IMR-90 (cell line): ENCODE results near the gene POLR2E. TPM values are rescaled to one million over a fixed set of nuclear protein-coding genes. Genes with fewer than 3 reads are reported as not detected.

ENCODE experiments used
- ATAC-seq: fragments of 200-7000 bp; cut with Tn5 transposase; 2 replicates; pipeline ENCODE4 v1.9.1; 2020; ENCODE audit warnings: low read depth, mild to moderate bottlenecking, moderate library complexity
- BruUV-seq: library from RNA; stranded (reverse); fragments of 400-500 nt; replicated peaks from 2 replicates; lab custom pipeline; 2021; lab: Mats Ljungman, UMichigan
- CTCF ChIA-PET: fragments of 300-600 bp; formaldehyde crosslinking; extraction: SDS; loops from one replicate; lab custom pipeline; 2021; ENCODE audit warnings: antibody characterized with exemption; lab: Yijun Ruan, JAX
- POLR2A ChIA-PET: fragments of 300-600 bp; sonication (Branson Sonifier 250); formaldehyde crosslinking; loops from one replicate; lab custom pipeline; 2022; ENCODE audit warnings: antibody characterized with exemption; ENCODE audit not compliant: unreplicated experiment; lab: Charles Lee
- DNase-seq: peaks from one replicate; pipeline ENCODE4 v3.0.0; 2013
- H2AFZ ChIP-seq: replicated peaks from 2 replicates; pipeline ENCODE3; 2013; ENCODE audit warnings: low read length, mild to moderate bottlenecking; ENCODE audit not compliant: poor library complexity
- H2AK5ac ChIP-seq: 2 replicates; pipeline ENCODE4 v1.6.1; 2013; ENCODE audit warnings: low read depth, low read length, inconsistent platforms
- H2AK9ac ChIP-seq: replicated peaks from 2 replicates; pipeline ENCODE3; 2013; ENCODE audit warnings: mild to moderate bottlenecking, low read depth, low read length, moderate library complexity; ENCODE audit not compliant: poor library complexity
- H2BK120ac ChIP-seq: 2 replicates; pipeline ENCODE4 v1.6.1; 2013; ENCODE audit warnings: low read depth, low read length, inconsistent platforms
- H2BK15ac ChIP-seq: 3 replicates; pipeline ENCODE4 v1.6.1; 2013; ENCODE audit warnings: low read depth, low read length, inconsistent platforms
- H2BK20ac ChIP-seq: 2 replicates; pipeline ENCODE4 v1.6.1; 2013; ENCODE audit warnings: low read depth, mild to moderate bottlenecking, inconsistent platforms, low read length, moderate library complexity
- H2BK5ac ChIP-seq: 2 replicates; pipeline ENCODE4 v1.6.1; 2013; ENCODE audit warnings: mild to moderate bottlenecking, low read depth, low read length, inconsistent platforms; ENCODE audit not compliant: poor library complexity, severe bottlenecking
- H3K14ac ChIP-seq: replicated peaks from 2 replicates; pipeline ENCODE4 v1.6.1; 2013; ENCODE audit warnings: low read depth, low read length, inconsistent platforms
- H3K18ac ChIP-seq: 2 replicates; pipeline ENCODE4 v1.6.1; 2013; ENCODE audit warnings: low read depth, low read length, control low read depth
- H3K23ac ChIP-seq: 2 replicates; pipeline ENCODE4 v1.6.1; 2013; ENCODE audit warnings: low read depth, low read length, inconsistent platforms
- H3K27ac ChIP-seq: 2 replicates; pipeline ENCODE4 v1.5.1; 2013; ENCODE audit warnings: mild to moderate bottlenecking, control low read depth, low read length; ENCODE audit not compliant: insufficient read depth
- H3K27me3 ChIP-seq: 2 replicates; pipeline ENCODE4 v1.6.1; 2013; ENCODE audit warnings: low read length; ENCODE audit not compliant: control insufficient read depth, insufficient read depth
- H3K36me3 ChIP-seq: 2 replicates; pipeline ENCODE4 v1.6.1; 2013; ENCODE audit warnings: low read length, mixed read lengths; ENCODE audit not compliant: control insufficient read depth, insufficient read depth
- H3K4ac ChIP-seq: 2 replicates; pipeline ENCODE4 v1.6.1; 2013; ENCODE audit warnings: low read depth, low read length, inconsistent platforms
- H3K4me1 ChIP-seq: 2 replicates; pipeline ENCODE4 v1.6.1; 2013; ENCODE audit warnings: low read length, mixed read lengths; ENCODE audit not compliant: control insufficient read depth, insufficient read depth
- H3K4me2 ChIP-seq: 2 replicates; pipeline ENCODE4 v1.6.1; 2013; ENCODE audit warnings: low read depth, mild to moderate bottlenecking, control low read depth, low read length, moderate library complexity
- H3K4me3 ChIP-seq: 2 replicates; pipeline ENCODE4 v1.5.1; 2013; ENCODE audit warnings: low read depth, mild to moderate bottlenecking, control low read depth, low read length, moderate library complexity; ENCODE audit not compliant: insufficient read depth
- H3K56ac ChIP-seq: 2 replicates; pipeline ENCODE4 v1.6.1; 2013; ENCODE audit warnings: low read length, inconsistent platforms; ENCODE audit not compliant: insufficient read depth; ENCODE audit errors: extremely low read depth
- H3K79me1 ChIP-seq, 2 experiments: 2 replicates each; pipeline ENCODE4 v1.6.1; 2013; ENCODE audit warnings: low read length in 2 of 2, inconsistent platforms in 1 of 2, low read depth in 1 of 2
- H3K9ac ChIP-seq: 2 replicates; pipeline ENCODE4 v1.6.1; 2013; ENCODE audit warnings: low read depth, low read length, control low read depth
- H3K9me1 ChIP-seq: 2 replicates; pipeline ENCODE4 v1.6.1; 2013; ENCODE audit warnings: low read length, inconsistent platforms; ENCODE audit not compliant: insufficient read depth
- H3K9me3 ChIP-seq: 2 replicates; pipeline ENCODE4 v1.6.1; 2013; ENCODE audit warnings: low read length; ENCODE audit not compliant: control insufficient read depth, insufficient read depth
- H4K20me1 ChIP-seq: 2 replicates; pipeline ENCODE4 v1.6.1; 2013; ENCODE audit warnings: low read length, inconsistent platforms; ENCODE audit not compliant: insufficient read depth
- H4K5ac ChIP-seq: 2 replicates; pipeline ENCODE4 v1.6.1; 2013; ENCODE audit warnings: mild to moderate bottlenecking, low read depth, low read length, control low read depth
- H4K8ac ChIP-seq, 2 experiments: 2 replicates each; pipeline ENCODE4 v1.6.1; 2013; ENCODE audit warnings: low read depth in 2 of 2, low read length in 2 of 2, control low read depth in 1 of 2, inconsistent platforms in 1 of 2
- H4K91ac ChIP-seq: 2 replicates; pipeline ENCODE4 v1.6.1; 2013; ENCODE audit warnings: low read depth, low read length, inconsistent platforms; ENCODE audit not compliant: insufficient read depth
- BHLHE40 ChIP-seq: fragments of 150-350 bp; IDR thresholded peaks from 2 replicates; pipeline ENCODE4 v1.6.1; 2016; ENCODE audit warnings: mild to moderate bottlenecking, low read depth, low read length
- CEBPB ChIP-seq: IDR thresholded peaks from 2 replicates; pipeline ENCODE4 v1.6.1; 2012; ENCODE audit warnings: low read depth, low read length, improper control_type of control experiment
- FOS ChIP-seq: fragments of 150-350 bp; IDR thresholded peaks from 2 replicates; pipeline ENCODE4 v1.6.1; 2016; ENCODE audit warnings: low read depth, low read length
- MXI1 ChIP-seq: IDR thresholded peaks from 2 replicates; pipeline ENCODE4 v1.6.1; 2012; ENCODE audit warnings: low read depth, mild to moderate bottlenecking, low read length, moderate library complexity, borderline replicate concordance
- NFE2L2 ChIP-seq: fragments of 150-350 bp; IDR thresholded peaks from 2 replicates; pipeline ENCODE4 v1.6.1; 2016; ENCODE audit warnings: low read depth, mild to moderate bottlenecking, low read length
- RFX5 ChIP-seq: IDR thresholded peaks from 2 replicates; pipeline ENCODE4 v1.8.0; 2012; ENCODE audit warnings: low read depth, mild to moderate bottlenecking, low read length, moderate library complexity
- WGBS, 2 experiments: methylation state at CpG; one replicate each; pipeline versions ENCODE4 v1.1.5 to v1.1.7; 2013; ENCODE audit warnings: missing lambda C conversion rate in 2 of 2; ENCODE audit not compliant: insufficient read length in 1 of 2; ENCODE audit errors: extremely low coverage in 2 of 2; 5-methylcytosine and 5-hydroxymethylcytosine counted together
- dilution Hi-C: fragments of 300-500 bp; cut with HindIII; formaldehyde crosslinking; loops from one replicate; pipeline ENCODE4 v1.14.3; 2018; ENCODE audit warnings: low sequenced_read_pairs; ENCODE audit not compliant: unreplicated experiment
- in situ Hi-C: fragments of 300-500 bp; cut with MboI; formaldehyde crosslinking; loops from 3 replicates; pipeline ENCODE4 v1.14.3; 2019; ENCODE audit warnings: low sequenced_read_pairs, inconsistent platforms, mixed read lengths
- intact Hi-C: fragments of 100-400 bp; cut with micrococcal nuclease; formaldehyde crosslinking; loops from 2 replicates; pipeline ENCODE4 v1.10.0; 2022
- polyA plus RNA-seq, 3 experiments: library from polyadenylated mRNA; depleted of rRNA; stranded (reverse); fragments of >200 nt; gene quantifications; 2 replicates each; pipeline ENCODE4 v1.2.3, GENCODE V29; 2012; ENCODE audit warnings: low replicate concordance in 1 of 3
- total RNA-seq: library from RNA; depleted of rRNA; stranded (reverse); fragments of >200 nt; gene quantifications from 2 replicates; pipeline ENCODE4 v1.2.3, GENCODE V29; 2012

Gene POLR2E
- total and polyA plus RNA-seq, 2 of the 4 experiments (the other 2 are of a cell fraction) = 294 to 391 TPM

DNA sequence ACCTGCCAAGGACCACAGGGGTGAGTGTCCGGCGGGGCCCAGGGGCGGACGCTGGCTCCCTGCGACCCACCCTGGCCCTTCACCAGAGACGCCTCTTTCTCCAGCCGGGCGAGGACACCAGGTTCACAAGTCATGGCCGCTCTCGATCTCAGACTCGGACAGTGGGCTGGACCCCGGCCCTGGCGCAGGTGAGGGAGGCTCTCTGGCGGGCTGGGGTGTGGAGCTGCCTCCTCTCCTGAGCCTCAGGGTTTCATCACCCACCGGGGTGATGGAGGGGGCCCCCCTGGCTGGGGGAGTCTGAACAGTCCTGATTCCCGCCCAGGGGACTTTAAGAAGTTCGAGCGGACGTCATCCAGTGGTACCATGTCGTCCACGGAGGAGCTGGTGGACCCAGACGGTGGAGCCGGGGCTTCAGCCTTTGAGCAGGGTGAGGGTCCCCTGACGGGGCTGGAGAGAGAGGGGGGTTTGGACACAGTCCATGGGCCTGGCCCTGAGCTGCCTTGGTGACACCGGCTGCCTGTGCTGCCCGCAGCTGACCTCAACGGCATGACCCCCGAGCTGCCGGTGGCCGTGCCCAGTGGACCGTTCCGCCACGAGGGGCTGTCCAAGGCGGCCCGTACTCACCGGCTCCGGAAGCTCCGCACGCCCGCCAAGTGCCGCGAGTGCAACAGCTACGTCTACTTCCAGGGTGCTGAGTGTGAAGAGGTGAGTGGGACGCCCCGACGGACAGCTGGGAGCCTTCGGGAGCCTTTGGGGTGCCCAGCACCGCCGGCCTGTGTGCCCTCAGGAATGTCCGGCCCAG lies 14.6 kb downstream of the POLR2E start:
- in situ Hi-C loops = no loop called here

More for the DNA sequence above, 14.6 kb downstream of the POLR2E start:
- H3K14ac ChIP-seq = no peak overlapping the region
- H3K23ac ChIP-seq = no peak overlapping the region
- H2BK5ac ChIP-seq = no peak overlapping the region
- dilution Hi-C loops = no loop called here
- TF ChIP-seq RFX5 = no peak
- TF ChIP-seq CEBPB = no peak
- TF ChIP-seq FOS = no peak
- TF ChIP-seq BHLHE40 = no peak
- no peak for TF ChIP-seq MXI1
- TF ChIP-seq NFE2L2 = no peak
- no peaks in the 10 kb centered on the region for H3K9me1 ChIP-seq
- H2BK20ac ChIP-seq = no peak overlapping the region
- H3K27ac ChIP-seq = no peak overlapping the region
- POLR2A ChIA-PET = no interaction called here
- H2BK120ac ChIP-seq = no peak overlapping the region
- H3K4me2 ChIP-seq = no peak overlapping the region
- ATAC-seq (no peak), DNase-seq (no peak)
- H3K36me3 ChIP-seq = no peaks in the 10 kb centered on the region
- peaks cover 2% of the 10 kb centered on the region; the same call in 1 of the 2 replicates for H3K9me3 ChIP-seq
- no peak overlapping the region for H2AK9ac ChIP-seq
- no peak overlapping the region for H2AK5ac ChIP-seq
- no peak overlapping the region for H3K18ac ChIP-seq
- no peaks in the 10 kb centered on the region for H4K20me1 ChIP-seq
- no peak overlapping the region for H3K56ac ChIP-seq
- no peak overlapping the region for H4K91ac ChIP-seq
- H4K5ac ChIP-seq = no peak overlapping the region
- no peak overlapping the region for H2AFZ ChIP-seq
- CTCF ChIA-PET = interaction anchor here (0.6 kb wide), 1 partner anchor 32 kb away, joined by 3 read pairs; no protein-coding TSS in a partner anchor
- intact Hi-C loops = no loop called here
- BruUV-seq = no TSS peak
- no peak overlapping the region for H4K8ac ChIP-seq
- no peak overlapping the region for H3K9ac ChIP-seq
- H3K27me3 ChIP-seq = no peaks in the 10 kb centered on the region
- no peak overlapping the region for H3K4me3 ChIP-seq
- H3K79me1 ChIP-seq = no peaks in the 10 kb centered on the region
- WGBS, 2 experiments = 96% methylated on average over 28 of the region's 50 CpGs; no CpG with 5 or more reads in 1 of the 2 experiments
- no peak overlapping the region for H2BK15ac ChIP-seq
- H3K4me1 ChIP-seq = no peaks in the 10 kb centered on the region
- H3K4ac ChIP-seq = no peak overlapping the region
